ES-I3 (cell line): ENCODE measurements around the gene HNRNPD.
"Not testable (repeated sequence)": the region's sequence is repeated elsewhere in the genome, so short reads cannot be mapped to it uniquely, and the experiment has no call there.

Experiments used
- H3K36me3 ChIP-seq: 2 replicates; pipeline ENCODE4 v1.6.1; 2013; ENCODE audit warnings: mild to moderate bottlenecking, low read length, control low read depth, moderate library complexity; ENCODE audit not compliant: insufficient read depth
- H3K4me1 ChIP-seq: 2 replicates; pipeline ENCODE4 v1.6.1; 2013; ENCODE audit warnings: mild to moderate bottlenecking, control low read depth, low read length; ENCODE audit not compliant: insufficient read depth
- H3K9ac ChIP-seq: 2 replicates; pipeline ENCODE4 v1.6.1; 2013; ENCODE audit warnings: low read depth, mild to moderate bottlenecking, low read length, moderate library complexity
- H3K9me3 ChIP-seq: 2 replicates; pipeline ENCODE4 v1.6.1; 2013; ENCODE audit warnings: mild to moderate bottlenecking, low read length, moderate library complexity; ENCODE audit not compliant: control insufficient read depth, insufficient read depth

The HNRNPD gene, protein sequence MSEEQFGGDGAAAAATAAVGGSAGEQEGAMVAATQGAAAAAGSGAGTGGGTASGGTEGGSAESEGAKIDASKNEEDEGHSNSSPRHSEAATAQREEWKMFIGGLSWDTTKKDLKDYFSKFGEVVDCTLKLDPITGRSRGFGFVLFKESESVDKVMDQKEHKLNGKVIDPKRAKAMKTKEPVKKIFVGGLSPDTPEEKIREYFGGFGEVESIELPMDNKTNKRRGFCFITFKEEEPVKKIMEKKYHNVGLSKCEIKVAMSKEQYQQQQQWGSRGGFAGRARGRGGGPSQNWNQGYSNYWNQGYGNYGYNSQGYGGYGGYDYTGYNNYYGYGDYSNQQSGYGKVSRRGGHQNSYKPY

DNA sequence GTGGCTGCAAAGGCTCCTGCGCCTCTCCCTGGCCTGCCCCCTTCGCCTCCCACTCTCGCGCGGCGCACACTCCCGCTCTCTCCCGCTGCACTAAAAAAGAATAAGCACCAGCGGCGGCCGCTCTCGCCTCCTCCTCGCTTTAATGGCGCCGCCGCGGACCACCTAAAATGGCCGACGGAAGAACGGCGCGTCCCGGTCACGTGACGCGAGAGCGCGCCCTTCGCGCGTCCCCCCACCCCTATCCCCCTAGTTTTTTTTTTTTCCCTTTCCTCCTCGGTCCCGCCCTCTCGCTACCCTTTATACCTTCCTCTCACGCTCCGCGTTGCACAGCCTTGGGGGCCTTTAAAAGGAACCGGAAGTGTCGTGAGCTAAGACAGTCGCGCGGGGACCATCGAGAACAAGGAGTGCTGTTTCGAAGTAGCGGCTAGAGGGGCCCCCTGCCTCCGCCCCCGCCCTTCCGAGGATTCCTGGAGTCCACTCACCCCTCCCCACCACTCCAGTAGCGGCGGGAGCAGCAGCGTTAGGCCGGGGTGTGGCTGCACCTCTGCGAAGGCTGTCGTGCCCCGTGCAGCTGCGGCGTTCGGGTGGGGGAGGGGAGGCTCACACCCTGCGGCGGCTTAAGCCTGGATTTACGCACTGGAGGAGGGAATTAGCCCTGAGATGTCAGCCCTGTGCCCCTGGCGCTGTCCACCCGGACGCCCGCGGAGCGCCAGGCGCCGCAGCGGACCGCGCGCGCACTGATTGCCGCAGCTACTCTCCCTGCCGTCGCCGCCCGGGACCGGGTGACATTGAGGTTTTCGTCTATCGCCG is at the start of gene HNRNPD:
Gene HNRNPD (minus strand): TSS at position 176 of the 810 bp plus-strand sequence. CDS start 313 bp downstream, outside the sequence.
- H3K9me3 ChIP-seq = no peaks in the 10 kb centered on the region
- H3K9ac ChIP-seq = peak within 1 kb of the TSS; percentile 100
- no peaks in the 10 kb centered on the region for H3K36me3 ChIP-seq
- H3K4me1 ChIP-seq = peaks cover 7% of the 10 kb centered on the region

DNA sequence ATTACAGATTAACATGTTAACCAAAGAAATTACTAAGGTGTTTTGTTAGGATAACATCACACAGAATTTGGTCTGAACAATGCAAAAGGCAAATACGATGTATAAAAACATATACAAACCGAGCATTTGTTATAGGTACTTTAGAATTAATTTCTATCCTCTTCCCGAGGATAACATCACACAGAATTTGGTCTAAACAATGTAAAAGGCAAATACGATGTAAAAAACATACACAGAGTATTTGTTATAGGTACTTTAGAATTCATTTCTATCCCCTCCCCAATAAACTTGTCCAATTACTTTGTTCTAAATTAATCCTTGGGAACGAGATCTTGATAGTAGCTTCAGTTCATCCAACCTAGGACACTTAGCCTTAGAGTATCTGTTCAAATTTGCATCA is 48.8 kb upstream of the HNRNPD start:
- Histone ChIP-seq H3K9me3 (no peaks in the 10 kb centered on the region), H3K9ac (no peak overlapping the region), H3K4me1 (peaks cover 9% of the 10 kb centered on the region; the same call in 1 of the 2 replicates), H3K36me3 (peaks cover 15% of the 10 kb centered on the region)

DNA sequence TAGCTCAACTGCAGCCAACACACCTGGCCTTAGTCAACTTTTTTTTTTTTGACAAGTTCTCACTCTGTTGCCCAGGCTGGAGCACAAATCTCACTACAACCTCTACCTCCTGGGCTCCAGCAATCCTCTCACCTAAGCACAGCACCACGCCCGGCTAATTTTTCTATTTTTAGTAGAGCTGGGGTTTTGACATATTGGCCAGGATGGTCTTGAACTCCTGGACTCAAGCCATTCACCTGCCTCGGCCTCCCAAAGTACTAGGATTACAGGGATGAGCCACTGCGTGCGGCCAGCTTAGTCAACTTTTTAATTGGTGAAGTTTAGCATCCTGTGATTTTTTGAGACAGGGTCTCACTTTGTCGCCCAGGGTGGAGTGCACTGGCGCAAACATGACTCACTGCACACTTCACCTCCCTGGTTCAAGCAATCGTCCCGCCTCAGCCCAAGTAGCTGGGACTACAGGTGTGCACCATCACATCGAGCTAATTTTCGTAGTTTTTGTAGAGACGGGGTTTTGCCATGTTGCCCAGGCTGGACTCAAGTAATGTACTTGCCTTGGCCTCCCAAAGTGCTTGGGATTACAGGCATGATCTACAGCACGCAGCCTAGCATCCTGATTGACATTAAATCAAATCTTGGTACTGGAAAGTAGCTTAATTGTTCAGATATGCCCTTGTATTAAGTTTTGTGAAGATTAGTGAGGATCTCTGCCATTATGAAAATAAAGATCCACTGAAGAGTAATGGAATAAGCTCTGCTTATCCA is 48.2 kb upstream of the HNRNPD start:
- Histone ChIP-seq H3K9ac (no peak overlapping the region), H3K4me1 (peaks cover 7% of the 10 kb centered on the region; the same call in 1 of the 2 replicates), H3K36me3 (peaks cover 11% of the 10 kb centered on the region), H3K9me3 (no peaks in the 10 kb centered on the region)

DNA sequence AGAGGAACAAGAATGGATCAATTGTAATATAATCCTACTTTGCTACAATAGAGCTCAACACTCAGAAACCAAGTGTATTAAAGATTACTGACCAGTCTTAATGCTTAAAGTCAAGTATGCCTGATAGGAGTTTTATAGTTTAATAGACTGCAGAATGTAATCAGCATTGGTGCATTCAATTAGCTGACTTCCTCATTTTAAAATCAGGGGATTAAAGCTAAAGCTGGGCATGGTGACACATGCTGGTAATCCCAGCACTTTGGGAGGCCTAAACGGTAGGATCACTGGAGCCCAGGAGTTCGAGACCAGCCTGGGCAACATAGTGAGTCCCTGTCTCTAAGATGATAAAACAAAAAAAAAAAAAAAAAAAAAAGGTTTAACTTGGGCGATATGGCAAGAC is 45.7 kb upstream of the HNRNPD start:
- H3K36me3 ChIP-seq = no peaks in the 10 kb centered on the region
- no peaks in the 10 kb centered on the region for H3K9me3 ChIP-seq
- H3K9ac ChIP-seq = no peak overlapping the region
- H3K4me1 ChIP-seq = no peaks in the 10 kb centered on the region

DNA sequence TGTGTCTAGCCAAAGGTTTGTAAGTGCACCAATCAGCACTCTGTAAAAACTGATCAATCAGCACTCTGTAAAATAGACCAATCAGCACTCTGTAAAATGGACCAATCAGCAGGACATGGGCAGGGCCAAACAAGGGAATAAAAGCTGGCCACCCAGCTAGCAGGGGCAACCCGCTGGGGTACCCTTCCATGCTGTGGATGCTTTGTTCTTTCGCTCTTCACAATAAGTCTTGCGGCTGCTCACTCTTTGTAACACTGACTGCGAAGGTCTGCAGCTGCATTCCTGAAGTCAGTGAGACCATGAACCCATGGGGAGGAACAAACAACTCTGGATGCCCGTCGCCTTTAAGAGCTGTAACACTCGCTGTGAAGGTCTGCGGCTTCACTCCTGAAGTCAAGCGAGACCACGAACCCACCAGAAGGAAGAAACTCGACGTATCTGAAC is 42.2 kb upstream of the HNRNPD start:
- Histone ChIP-seq H3K9ac (no peak overlapping the region), H3K4me1 (no peaks in the 10 kb centered on the region), H3K9me3 (no peaks in the 10 kb centered on the region), H3K36me3 (no peaks in the 10 kb centered on the region)

DNA sequence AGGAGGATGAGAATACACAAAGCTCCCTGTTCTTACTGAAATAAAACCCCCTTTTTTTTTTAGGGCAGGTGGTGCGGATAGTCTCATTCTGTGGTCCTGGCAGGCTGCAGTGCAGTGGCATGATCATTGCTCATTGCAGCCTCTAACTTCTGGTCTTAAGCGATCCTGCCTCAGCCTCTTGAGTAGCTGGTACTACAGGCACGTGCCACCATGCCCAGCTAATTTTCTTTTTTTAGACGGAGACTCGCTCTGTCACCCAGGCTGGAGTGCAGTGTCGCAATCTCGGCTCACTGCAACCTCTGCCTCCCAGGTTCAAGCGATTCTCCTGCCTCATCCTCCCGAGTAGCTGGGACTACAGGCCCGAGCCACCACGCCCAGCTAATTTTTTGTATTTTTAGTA is 41.3 kb upstream of the HNRNPD start:
- not testable (repeated sequence) for H3K9me3 ChIP-seq, H3K4me1 ChIP-seq, H3K9ac ChIP-seq, H3K36me3 ChIP-seq

DNA sequence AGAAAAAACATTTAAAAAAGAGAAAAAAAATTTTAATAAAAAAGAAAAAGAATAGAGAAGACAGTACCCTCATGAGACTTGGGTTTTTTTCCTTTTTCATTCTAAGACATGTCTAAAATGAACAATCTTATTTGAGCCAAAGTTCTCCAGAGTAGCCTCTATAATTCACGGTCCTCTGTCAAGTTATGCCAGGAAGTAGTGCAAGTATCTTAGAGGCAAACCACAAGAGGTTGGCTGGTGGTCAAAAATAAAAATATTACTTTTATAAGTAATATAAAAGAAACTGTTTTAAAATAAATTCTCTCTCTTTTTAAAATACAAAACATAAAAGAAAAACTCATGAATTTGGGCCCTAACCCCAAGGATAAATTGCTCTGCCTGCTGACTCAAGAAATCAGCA is 29.9 kb upstream of the HNRNPD start:
- no peaks in the 10 kb centered on the region for H3K9me3 ChIP-seq
- no peak overlapping the region for H3K9ac ChIP-seq
- no peaks in the 10 kb centered on the region for H3K4me1 ChIP-seq
- H3K36me3 ChIP-seq = no peaks in the 10 kb centered on the region

DNA sequence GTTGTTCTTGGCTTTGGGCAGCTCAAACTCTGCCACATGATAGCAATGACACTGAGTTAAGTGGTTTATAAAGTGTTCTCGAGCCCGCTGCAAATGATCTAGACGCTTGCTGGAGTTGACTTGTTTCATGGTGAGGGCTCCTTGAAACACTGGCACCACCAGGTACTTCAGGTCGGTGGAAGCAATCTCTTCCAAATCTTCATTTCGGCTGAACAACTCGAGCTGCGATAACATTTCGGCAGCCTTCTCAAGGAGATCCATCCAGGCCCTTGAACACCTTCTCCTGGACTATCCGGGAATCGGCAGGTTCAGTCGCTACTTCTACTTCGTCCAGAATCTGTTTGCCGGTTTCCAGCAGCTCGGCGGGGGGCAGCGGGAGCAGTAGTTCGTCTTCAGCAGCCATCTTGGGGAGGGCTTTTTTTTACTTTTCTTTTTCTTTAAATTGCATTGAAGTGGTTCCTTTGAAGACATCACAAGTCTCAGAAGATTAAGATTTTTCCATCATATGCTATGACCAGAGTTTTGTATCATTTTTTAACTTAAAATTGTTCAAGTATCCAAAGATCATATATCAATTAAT is 28.5 kb upstream of the HNRNPD start:
- H3K9me3 ChIP-seq = no peaks in the 10 kb centered on the region
- H3K36me3 ChIP-seq = no peaks in the 10 kb centered on the region
- H3K9ac ChIP-seq = no peak overlapping the region
- no peaks in the 10 kb centered on the region for H3K4me1 ChIP-seq

DNA sequence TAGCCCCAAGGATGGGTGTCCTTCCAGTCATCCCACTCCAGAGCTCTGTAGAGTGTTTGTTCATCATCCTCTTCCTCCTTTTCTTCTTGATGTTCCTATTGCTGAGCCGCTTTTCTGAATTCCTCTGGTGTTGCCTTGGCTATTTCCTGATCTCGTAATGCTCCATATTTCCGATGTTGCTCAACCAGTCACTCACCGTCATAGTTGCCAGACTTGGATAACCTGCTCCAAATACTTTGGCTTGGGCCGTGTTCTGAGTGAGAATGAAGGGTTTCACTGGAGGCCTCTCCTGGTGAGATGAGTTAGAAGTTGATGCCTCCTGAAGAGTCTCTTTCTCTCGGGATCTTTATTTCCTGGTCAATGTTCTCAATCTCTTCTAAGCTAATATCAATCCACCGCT is 27.8 kb upstream of the HNRNPD start:
- Histone ChIP-seq H3K4me1 (no peaks in the 10 kb centered on the region), H3K36me3 (no peaks in the 10 kb centered on the region), H3K9me3 (no peaks in the 10 kb centered on the region), H3K9ac (no peak overlapping the region)

DNA sequence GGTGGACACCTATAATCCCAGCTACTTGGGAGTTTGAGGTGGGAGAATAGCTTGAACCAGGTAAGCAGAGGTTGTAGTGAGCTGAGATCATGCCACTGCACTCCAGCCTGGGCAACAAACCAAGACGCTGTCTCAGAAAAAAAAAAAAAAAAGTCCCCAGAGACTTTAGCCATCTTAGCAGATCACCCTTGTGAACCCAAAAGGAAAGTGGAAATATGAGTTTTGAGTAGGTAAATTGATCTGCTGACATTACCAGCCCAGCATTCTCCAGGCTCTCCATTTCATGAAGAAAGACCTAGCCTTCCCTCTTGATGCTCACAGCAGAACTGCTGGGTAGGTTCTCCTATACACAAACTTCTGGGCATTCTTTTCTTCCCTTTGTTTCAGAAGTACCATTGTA is 24.5 kb upstream of the HNRNPD start:
- Histone ChIP-seq H3K9me3 (no peaks in the 10 kb centered on the region), H3K36me3 (no peaks in the 10 kb centered on the region), H3K9ac (no peak overlapping the region), H3K4me1 (no peaks in the 10 kb centered on the region)

DNA sequence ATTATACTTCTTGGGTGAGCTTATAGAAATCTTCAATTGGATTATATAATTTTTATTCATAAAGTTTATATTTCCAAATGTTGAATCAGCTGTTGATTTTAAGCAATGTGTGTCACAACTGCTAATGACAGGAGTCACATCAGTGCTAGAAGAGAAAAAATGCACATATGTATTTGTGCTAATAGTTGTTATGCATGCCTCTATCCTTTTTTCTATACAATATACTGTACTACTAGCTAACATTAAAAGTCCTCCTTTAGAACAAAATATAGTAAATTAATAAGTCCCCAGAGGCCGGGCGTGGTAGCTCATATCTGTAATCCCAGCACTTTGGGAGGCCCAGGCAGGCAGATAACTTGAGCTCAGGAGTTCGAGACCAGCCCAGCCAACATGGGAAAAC is 23.7 kb upstream of the HNRNPD start:
- Histone ChIP-seq H3K36me3 (no peaks in the 10 kb centered on the region), H3K4me1 (no peaks in the 10 kb centered on the region), H3K9ac (no peak overlapping the region), H3K9me3 (no peaks in the 10 kb centered on the region)

DNA sequence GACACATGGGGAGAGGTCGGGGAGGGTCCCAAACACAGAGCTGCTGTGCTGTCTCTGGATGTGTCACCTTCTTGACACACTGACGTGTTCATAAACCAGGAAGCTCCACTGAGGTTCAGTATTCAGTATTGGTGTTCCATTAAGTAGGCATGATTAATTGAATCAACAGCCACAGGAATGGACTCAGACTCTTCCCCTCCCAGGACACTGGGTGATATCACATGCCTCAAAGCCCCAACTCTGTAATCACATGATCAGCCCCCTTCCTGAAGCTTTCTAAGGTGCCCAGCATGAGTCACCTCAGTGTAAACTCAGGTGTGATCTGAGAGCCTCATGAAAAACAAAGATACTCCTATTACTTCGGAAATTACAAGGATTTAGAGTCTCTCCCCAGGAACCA is 21.1 kb upstream of the HNRNPD start:
- no peaks in the 10 kb centered on the region for H3K4me1 ChIP-seq
- H3K36me3 ChIP-seq = no peaks in the 10 kb centered on the region
- H3K9ac ChIP-seq = no peak overlapping the region
- no peaks in the 10 kb centered on the region for H3K9me3 ChIP-seq

DNA sequence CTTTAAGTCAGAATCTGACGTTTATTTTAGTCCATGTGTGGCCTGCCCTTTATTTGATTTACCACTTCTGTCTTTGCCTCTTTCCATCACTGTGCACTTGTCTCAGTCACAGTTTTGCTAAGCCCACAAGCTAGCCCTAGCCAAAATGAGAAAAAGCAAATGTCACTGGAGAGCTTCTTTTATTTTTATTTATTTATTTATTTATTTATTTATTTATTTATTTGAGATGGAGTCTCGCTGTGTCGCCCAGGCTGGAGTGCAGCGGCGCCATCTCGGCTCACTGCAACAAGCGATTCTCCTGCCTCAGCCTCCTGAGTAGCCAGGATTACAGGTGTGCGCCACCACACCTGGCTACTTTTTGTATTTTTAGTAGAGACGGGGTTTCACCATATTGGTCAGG is 16.3 kb upstream of the HNRNPD start:
- not testable (repeated sequence) for H3K9me3 ChIP-seq, H3K4me1 ChIP-seq, H3K9ac ChIP-seq, H3K36me3 ChIP-seq

DNA sequence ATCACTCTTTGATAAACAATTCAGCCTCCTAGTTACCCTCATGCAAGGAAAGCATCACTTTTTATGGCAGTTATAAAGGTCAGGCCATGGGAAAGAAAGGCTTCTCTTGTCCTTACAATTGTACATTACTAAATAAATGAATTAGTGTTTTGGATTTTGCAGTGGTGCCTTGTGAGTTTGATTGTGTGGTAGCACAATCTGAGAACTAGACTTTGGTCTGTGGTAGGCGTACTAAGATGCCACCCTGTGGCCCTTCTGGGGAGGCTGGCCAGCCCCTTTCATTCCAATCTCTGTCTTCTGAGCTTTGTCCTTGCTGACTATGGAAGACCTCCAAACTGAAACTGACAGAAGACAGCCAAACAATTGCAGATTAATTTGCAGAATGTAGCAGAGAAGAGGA is 14.6 kb upstream of the HNRNPD start:
- Histone ChIP-seq H3K36me3 (no peaks in the 10 kb centered on the region), H3K9me3 (no peaks in the 10 kb centered on the region; the same call in 1 of the 2 replicates), H3K9ac (no peak overlapping the region), H3K4me1 (no peaks in the 10 kb centered on the region)
